GM18517 (cell line): Measurements from ENCODE around the gene PRKCA.

Experiments
- ATAC-seq: cut with Tn5 transposase; IDR thresholded peaks from one replicate; pipeline ENCODE4 v1.9.1; 2021; ENCODE audit warnings: mild to moderate bottlenecking, moderate library complexity; ENCODE audit not compliant: unreplicated experiment

PRKCA gene

DNA sequence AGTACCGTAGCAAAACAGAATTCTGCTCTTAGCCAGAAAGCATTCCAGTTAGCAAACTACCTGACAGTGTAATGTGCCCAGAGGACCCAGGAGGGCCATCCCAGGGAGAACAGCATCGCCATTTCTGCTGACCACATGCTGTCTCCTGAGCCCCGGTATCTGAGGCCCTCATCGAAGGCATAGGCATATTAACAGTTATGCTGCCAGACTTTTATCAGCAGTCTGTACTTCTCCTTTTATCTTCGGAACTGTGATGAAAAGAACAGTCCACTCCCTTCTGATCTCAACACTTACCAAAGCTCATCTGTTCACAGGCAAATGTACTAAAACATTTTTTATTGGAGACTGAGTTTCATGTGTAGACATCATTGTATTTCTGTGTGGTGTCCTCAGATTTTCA is 236.4 kb downstream of the PRKCA start:
- no peak for ATAC-seq

DNA sequence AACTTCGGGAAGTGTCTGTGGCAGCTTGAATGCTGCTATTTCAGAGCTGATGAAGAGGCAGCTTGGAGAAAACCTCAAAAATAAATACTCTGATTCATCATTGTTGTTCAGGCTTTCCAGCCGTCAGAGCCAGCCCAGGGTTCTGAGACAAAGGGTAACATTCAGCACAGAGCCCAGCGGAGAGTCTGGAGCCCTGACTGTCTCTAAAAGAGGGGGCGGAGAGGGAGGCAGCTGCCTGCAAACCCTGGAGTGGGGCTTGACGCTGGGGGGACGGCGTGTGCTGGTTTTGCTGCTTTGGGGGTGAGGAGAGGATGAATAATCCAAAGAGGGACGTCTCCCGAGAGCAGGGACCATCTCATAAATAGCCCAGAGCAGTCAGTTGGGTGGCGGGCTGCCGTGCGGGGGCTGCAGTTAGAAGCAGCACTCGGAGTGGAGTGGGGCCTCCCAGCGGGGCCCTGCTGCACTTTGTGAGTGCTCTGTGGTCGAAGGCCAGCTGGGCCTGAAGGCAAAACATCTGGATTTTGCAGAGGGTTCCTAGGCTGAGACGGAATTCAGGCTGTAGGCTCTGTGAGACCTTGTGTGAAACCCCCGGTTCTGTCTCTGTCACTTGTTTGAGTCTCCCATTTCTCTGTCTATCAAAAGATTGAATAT is 237.8 kb downstream of the PRKCA start:
- ATAC-seq = no peak

DNA sequence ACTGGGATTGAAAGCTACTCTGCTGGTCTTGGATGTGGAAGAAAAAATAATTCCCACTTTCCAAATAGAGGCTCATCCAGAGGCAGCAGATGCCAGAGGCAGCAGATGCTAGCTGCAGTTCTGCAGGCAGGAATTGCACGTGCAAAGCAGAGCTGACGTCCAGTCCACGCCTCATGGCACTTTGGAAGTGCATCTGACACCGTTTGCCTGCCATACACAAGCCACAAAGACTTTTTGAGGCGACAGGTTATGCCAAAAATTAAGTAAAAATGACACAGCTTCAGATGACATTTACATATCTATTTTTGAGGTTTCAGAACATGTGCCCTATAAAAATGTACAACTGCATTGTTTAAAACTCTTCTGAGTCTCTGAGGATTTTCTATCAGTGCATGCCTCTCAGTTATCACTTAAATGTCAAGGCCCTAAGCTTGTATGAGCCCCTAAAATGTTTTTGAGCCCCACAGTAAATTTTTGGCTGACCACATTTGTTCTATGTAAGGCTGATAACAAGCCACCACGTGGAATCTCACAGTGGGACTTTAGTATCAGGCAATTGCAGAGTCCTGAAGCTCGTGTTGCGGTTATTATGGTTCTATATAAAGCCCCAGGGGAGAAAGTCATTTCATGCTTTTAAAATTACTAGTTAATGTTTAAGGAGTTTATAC is 239.2 kb downstream of the PRKCA start:
- ATAC-seq = peak; percentile 87

DNA sequence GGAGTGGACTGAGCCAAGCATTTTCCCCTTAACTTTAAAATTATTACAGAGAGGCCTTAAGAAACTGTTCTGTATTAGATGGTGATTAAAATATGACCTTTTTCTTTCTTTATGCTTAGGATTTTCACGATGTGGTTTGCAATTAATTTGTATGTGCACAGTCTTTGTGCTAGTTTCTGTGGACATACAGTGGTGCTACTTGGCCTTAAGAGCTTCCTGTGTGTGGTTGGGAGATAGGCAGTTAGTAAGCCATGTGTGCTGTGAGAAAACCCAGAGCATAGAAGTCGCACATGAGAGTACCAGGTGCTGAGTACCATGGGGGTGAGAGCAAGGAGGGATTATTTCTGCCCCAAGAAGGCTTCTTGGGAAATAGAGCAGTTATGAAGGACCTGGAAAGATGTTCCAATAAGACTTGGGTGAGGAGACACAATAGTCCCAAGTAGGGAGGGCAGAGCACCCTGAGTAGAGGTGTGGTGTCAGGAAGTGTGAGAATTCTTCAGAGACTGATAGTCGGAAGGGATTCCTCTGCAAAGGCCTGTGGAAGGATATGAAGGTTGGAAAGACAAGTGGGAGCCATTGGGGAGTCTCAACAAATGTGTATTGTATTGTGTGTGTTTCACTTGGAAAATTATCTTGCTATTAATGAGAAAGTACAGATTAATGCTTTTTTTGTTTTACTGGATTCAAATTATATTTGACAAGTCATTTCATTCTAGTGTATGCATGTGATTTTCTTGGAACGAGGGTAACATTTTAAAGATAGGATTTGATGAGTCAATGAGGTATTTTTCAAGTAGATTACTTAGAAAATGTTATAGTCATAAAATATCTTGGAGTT is 239.9 kb downstream of the PRKCA start:
- ATAC-seq = peak; percentile 95

DNA sequence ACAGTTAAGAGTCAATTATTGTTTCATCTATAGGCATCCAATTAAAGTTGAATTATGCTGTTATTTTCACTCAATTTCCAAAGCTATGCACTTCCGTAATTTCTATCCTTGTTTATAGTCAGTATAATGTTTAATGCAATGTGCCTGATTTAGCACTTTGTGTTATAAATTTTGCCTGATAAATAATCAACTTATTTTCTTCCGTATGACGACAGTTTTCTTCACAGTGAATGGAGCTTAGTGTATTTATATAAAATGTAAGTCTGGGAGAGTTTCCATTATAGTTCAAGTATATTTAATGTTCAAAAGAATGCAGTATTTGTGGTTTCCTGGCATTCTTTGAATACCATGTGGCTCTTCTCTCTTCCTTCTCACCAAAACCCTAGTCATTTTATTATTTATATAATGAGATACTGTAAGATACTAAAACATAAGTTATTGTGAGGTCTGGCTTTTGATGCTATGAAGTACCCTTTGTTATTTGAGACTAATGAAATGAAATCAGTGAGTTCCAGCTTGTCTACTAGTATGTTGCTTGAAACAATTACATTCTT is 240.6 kb downstream of the PRKCA start:
- ATAC-seq = no peak

DNA sequence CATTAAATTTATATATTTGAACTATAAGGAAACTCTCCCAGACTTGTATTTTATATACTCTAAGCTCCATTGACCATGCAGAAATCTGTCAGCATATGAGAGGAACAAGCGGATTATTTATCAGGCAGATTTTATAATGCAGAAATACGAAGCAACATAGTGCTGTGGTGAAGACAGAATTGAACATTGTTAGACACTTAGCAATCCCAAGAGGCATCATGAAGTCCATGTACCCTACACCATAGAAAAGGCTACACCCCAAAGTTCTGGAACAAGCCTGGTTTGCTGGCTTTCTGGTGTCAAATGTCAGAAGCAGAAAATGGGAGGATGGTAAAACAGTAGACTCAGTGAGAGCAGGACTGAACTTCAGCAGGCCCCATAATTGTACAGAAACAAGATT is 241.1 kb downstream of the PRKCA start:
- ATAC-seq = no peak

DNA sequence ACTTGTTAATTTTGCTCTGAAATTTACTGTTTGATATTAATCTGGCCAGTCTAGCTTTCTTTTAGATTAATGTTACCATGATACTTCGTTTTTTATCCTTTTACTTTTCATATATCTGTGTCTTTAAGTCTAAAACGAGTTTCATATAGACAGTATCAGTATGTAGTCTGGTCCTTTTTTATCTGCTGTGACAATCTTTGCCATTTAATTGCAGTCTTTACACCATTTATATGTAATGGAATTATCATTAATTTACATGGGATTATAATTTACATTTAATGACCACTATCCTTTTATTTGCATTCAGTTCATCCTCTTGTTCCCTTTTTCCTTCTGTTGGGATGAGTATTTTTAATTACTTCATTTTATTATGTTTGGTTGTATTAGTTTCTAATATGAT is 243.5 kb downstream of the PRKCA start:
- no peak for ATAC-seq

DNA sequence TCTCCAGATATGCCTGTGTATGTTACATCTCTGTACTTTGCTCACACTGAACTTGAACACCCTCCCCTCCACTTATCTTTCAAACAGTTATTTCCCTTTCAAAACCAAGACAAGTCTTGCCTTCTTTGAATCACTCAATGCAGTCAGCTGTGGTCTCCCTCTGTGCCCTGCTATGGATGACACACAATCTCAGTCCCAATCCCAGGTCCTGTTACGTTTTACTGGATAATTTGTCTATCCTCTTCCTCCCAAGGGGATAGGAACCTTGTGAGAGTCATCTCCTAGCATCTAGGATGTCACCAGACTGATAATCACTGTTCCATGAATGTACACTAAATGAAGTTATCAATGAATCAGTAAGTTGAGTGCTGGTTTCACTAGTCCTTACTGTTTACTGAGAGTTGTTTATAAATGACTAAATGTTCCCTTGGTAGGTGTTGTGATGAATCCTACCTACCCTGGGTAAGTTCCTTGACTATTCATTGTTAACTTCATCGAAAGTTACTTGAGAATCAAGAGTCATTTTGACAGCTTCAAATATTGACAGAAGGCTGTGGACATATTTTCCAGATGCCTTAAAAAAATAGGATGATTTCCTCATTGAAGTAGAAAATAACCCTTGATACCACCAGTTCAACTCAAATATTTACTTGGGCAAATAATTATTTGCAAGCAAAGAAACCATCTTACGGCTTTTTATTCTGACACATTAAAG is 244.9 kb downstream of the PRKCA start:
- no peak for ATAC-seq

DNA sequence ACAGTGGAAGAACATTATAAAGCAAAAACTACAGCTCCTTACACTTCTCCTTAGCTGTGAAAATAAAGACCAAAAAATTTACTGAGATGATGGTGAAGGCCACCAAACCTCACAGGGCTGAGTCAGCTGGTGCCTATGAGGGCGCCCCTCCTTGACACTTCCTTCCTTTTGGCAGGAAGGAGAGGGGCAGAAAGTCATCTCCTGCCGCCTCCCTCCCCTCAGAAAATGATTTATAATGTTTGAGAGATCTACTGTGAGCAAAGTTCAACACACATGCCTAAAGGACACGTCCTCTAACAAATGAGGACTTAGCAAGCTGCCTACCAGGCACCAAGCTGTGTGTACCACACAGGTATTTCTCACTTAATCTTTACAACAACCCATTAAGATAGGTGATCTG is 245.7 kb downstream of the PRKCA start:
- ATAC-seq = no peak

DNA sequence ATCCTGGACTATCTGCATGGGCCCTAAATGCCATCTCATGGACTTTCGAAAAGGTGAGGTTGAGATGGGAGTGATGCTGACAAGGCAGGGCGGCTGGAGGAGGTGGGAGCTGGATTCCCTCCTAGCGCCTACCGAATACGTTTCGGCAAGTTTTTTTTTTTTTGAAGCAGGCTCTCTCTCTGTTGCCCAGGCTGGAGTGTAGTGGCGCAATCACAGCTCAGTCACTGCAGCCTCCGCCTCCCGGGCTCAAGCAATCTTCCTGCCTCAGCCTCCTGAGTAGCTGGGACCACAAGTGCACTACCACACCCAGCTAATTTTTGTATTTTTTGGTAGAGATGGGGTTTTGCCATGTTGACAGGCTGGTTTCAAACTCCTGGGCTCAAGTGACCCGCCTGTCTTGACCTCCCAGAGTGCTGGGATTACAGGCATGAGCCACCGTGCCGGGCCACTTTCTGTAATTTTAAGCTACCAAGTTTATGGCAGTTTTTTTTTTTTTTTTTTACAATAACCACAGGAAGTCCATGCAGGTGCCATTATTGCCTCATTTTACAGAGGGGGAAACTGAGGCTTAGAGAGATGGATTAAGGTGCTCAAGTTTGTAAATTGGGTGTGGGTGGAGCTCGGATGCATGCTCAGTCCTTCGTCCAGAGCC is 246.4 kb downstream of the PRKCA start:
- no peak for ATAC-seq

DNA sequence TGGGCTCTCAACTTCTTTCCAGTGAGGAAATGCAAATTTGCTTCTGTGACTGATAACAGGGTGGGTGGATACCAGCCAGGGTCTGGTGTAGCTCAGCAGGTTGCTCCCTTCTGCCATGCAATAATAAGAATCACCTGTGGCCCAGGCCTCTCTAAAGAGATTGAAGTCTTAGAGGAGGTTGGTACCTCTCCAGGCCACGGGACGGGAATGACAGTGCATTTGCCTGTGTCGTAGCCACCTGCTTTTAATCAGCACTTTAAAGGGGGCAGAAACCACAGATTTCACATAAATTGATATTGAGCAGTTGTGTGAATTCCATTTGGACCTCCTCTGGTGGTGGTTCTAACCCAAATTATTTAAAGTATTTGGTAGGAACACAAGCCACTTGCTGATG is 246.9 kb downstream of the PRKCA start:
- no peak for ATAC-seq

DNA sequence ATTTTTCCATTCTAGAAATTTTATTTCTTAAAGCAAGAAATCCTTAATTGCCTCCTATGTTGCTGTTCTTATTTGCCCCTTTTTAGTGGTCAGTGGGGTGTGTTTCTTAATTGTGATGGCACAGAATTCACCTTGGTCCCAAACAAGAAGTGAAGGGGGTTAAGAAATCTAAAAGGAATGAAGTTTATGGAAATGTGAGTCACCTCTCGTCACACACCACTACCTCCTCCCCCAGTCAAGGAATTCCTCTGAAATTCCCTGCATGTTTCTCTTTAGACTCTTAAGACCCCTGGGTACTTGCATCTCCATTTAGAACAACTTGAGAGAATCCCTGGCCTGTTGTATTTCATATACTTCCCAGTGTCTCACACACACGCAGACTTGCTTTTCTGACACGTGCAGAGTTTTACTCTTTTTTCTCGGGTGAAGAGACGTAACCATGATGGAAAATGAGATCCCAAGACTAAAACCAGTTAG is 247.4 kb downstream of the PRKCA start:
- no peak for ATAC-seq

DNA sequence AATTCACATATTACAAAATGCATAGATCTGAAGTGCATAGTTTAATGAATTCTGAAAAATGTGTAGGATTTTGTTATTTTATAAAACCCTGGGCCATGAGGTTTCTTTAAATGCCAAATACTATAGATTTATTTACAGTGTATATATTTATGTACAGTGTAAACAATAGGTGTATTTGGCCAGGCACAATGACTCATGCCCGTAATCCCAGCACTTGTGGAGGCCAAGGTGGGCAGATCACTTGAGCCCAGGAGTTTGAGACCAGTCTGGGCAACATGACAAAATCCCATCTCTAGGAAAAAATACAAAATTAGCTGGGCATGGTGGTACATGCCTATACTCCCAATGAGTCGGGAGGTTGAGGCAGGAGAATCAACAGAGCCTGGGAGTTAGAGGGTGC is 249.4 kb downstream of the PRKCA start:
- ATAC-seq = no peak

DNA sequence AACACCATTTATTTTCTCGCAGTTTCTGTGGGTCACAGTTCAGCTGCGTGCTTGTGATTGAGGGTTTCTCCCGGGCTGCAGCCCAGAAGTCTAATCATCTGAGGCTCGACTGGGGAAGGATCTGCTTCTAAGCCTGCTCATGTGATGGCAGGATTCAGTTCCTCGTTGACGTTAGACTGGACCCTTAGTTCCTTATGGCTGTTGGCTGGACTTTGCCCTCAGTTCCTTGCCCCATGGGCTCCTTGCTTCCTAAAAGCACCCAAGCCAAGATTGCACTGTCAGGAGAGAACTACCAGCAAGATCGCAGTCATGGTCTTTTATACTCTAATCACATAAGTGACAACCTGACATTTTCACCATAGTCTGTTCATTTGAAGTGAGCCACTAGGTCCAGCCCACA is 250.0 kb downstream of the PRKCA start:
- no peak for ATAC-seq

DNA sequence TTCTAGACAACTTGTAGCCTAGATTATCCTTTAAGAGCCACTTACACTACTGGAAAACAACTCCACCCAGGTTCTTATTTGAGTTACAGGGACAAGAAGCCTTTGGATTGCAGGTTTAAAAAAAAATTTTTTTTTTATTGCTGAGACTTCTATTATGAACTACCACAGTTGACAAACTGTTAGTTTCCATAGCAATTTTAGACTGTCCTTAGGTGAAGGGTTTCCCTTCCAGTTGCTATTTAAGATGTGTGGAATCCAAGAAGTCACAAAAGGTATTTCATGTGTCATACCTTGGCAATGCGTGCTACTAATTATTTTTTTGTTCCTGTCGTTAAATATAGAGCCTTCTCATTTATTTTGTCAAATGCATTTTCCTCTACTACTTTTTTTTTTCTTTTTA is 253.2 kb downstream of the PRKCA start:
- ATAC-seq = no peak

DNA sequence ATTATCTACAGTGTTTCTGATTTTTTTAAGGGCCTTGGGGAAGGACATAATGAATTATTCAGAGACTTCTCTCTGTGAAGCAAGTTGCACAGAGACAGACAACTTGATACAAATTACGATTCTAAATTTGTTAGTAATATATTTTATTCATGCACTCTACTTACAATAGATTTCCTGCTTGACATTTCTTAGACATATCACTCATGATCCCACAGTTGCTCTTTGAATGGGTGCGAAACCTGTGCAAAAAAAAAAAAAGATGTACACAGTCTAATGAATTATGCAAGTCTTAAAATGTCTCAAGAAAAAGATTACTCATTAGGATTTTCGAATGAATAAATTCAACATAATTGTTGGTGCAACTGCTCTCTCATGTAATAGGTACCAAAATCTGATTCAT is 254.8 kb downstream of the PRKCA start:
- ATAC-seq = no peak

DNA sequence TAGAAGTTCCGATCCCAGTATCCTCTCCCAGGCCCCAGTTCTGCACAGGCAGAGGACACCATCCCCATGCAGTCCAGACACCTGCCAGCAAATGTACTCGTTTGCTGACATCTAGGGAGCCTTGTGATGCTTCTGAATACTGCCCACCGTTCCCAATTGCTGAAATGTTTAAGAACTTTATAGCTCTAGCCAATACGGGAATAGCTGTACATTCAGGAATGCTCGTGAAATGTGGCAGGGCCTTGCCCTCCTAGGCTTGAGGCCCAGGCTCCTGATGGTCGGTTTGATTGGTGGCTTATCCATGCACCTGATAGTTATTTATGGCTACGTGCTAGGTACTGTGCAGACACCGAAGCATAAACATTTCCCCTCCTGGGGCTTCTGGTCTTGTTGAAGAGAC is 255.5 kb downstream of the PRKCA start:
- no peak for ATAC-seq

DNA sequence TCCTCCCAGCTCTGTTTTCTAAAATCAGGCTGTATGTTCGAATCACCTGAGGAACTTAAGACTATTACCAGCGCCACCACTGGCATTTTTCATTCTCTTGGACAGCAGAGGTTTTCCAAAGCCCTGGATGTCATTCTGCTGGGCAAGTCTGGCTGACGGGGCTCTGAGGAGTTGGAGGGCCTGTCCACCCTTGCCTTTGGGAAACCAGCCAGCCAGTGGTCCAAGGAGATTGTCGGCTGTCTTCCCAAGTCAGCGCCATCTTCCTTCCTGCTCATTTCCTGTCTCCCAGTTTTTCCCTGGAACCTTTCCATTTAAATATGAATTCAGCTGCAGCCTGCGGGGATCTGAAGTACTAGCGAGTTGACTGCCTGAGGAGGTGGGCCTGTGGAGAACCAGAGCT is 258.3 kb downstream of the PRKCA start:
- no peak for ATAC-seq

DNA sequence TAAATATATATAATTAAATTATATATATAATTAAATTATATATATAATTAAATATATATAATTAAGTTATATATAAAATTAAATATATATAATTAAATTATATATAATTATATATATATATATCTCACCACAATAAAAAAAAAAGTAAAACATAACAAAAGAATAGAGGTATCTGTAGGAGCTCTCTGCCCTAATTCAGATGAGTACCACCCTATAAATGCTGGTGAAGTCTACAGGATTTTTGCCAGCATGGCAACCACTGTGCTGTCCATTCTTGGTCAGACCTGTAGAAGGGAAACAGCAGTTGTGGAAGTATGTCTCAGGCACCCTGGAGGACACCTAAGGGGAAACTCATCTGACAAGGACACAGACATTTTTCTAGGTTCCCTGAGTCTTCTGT is 259.7 kb downstream of the PRKCA start:
- no peak for ATAC-seq

DNA sequence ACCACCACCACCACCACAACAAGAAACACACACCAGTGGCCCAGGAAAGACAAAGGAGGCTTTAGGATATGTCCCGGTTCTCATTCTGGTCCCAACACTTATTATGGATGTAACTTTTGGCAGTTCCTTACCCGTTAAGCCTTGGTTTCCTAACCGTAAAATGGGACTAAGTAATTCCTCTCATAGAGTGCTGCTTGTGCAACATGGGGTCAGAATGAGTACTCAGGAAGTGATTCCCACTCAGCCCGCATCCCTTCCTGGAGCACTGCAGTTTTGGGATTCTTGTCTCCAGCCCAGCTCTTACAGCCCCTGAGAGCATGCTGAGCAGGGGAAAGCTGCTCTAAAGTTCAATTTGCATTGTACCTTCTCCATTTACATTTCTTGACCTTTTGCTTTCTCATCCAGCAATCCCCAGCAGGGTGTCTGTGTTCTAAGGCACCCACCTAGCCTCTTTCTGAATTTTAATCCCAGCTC is 262.6 kb downstream of the PRKCA start:
- ATAC-seq = no peak
